DMS79 treated with DMSO at 0.1 percent for 48 hours (cell line): Measurements from ENCODE around the gene PCDHA7.
"Not testable (repeated sequence)": the region's sequence is repeated elsewhere in the genome, so short reads cannot be mapped to it uniquely, and the experiment has no call there.

ENCODE experiments used
- DNase-seq: peaks from one replicate; lab custom pipeline; 2025; lab: John Stamatoyannopoulos, UW

The PCDHA7 gene

GRCh38 chr5:140822281-140822629, 11.8 kb upstream of the PCDHA7 start:
- DNase-seq: no peak

DNA sequence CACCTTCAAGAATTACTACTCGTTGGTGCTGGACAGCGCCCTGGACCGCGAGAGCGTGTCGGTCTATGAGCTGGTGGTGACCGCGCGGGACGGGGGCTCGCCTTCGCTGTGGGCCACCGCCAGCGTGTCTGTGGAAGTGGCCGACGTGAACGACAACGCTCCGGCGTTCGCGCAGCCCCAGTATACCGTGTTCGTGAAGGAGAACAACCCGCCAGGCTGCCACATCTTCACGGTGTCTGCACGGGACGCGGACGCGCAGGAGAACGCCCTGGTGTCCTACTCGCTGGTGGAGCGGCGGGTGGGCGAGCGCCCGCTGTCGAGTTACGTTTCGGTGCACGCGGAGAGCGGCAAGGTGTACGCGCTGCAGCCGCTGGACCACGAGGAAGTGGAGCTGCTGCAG, 11.1 kb upstream of the PCDHA7 start:
- DNase-seq: not testable (repeated sequence)

GRCh38 chr5:140823475-140823874, 10.6 kb upstream of the PCDHA7 start:
- DNase-seq: no peak

DNA sequence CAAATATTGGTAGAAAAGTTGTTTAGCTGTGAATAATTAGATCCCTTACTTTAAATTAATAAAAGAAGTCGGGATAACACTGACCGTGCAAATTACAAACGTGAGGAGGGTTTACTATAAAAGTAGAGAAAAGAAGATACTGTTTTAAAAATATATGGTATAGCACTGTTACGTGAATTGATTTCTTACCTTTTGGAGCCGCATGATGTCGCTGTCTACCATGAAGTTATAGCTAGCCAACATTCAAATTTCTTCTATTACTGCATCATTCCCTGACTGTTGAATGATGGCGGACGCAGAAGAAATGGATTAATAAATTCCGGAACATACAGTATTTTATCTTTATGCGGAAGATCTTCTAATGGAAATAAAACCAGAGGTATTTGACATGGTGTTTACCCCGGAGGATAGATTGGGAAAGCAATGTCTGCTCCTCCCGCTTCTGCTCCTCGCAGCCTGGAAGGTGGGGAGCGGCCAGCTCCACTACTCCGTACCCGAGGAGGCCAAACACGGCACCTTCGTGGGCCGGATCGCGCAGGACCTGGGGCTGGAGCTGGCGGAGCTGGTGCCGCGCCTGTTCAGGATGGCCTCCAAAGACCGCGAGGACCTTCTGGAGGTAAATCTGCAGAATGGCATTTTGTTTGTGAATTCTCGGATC, 6.2 kb upstream of the PCDHA7 start, which contains the start of gene PCDHA6:
PCDHA6 (plus strand) TSS at position 257 of the 658 bp plus-strand sequence; CDS start at position 389, 132 bp downstream.
- no peak for DNase-seq

DNA sequence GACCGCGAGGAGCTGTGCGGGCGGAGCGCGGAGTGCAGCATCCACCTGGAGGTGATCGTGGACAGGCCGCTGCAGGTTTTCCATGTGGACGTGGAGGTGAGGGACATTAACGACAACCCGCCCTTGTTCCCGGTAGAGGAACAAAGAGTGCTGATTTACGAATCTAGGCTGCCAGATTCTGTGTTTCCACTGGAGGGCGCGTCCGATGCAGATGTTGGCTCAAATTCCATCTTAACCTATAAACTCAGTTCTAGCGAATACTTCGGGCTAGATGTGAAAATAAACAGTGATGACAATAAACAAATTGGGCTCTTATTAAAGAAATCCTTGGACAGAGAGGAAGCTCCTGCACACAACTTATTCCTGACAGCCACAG, 5.7 kb upstream of the PCDHA7 start:
- no peak for DNase-seq

DNA sequence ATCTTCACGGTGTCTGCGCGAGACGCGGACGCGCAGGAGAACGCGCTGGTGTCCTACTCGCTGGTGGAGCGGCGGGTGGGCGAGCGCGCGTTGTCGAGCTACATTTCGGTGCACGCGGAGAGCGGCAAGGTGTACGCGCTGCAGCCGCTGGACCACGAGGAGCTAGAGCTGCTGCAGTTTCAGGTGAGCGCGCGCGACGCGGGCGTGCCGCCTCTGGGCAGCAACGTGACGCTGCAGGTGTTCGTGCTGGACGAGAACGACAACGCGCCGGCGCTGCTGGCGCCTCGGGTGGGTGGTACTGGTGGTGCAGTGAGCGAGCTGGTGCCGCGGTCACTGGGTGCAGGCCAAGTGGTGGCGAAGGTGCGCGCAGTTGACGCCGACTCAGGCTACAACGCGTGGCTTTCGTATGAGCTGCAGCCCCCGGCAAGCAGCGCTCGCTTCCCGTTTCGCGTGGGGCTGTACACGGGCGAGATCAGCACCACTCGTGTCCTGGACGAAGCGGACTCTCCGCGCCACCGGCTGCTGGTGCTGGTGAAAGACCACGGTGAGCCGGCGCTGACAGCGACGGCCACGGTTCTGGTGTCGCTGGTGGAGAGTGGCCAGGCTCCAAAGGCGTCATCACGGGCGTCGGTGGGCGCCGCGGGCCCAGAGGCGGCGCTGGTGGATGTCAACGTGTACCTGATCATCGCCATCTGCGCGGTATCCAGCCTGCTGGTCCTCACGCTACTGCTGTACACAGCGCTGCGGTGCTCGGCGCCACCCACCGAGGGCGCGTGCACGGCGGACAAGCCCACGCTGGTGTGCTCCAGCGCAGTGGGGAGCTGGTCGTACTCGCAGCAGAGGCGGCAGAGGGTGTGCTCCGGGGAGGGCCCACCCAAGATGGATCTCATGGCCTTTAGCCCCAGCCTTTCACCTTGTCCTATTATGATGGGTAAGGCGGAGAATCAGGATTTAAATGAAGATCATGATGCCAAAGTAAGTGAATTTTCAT, 4.3 kb upstream of the PCDHA7 start:
- not testable (repeated sequence) for DNase-seq

- DNase-seq: not testable (repeated sequence)
These were observed 455 bp downstream of the PCDHA7 start for GRCh38 chr5:140834439-140835008.

- DNase-seq: no peak
These were observed 1.8 kb downstream of the PCDHA7 start for GRCh38 chr5:140835622-140836510.

GRCh38 chr5:140840978-140841962, 7.2 kb downstream of the PCDHA7 start, which contains the start of gene PCDHA8:
PCDHA8 (plus strand) TSS chr5:140841187; CDS start chr5:140841322, 135 bp downstream.
- DNase-seq: no peak

DNA sequence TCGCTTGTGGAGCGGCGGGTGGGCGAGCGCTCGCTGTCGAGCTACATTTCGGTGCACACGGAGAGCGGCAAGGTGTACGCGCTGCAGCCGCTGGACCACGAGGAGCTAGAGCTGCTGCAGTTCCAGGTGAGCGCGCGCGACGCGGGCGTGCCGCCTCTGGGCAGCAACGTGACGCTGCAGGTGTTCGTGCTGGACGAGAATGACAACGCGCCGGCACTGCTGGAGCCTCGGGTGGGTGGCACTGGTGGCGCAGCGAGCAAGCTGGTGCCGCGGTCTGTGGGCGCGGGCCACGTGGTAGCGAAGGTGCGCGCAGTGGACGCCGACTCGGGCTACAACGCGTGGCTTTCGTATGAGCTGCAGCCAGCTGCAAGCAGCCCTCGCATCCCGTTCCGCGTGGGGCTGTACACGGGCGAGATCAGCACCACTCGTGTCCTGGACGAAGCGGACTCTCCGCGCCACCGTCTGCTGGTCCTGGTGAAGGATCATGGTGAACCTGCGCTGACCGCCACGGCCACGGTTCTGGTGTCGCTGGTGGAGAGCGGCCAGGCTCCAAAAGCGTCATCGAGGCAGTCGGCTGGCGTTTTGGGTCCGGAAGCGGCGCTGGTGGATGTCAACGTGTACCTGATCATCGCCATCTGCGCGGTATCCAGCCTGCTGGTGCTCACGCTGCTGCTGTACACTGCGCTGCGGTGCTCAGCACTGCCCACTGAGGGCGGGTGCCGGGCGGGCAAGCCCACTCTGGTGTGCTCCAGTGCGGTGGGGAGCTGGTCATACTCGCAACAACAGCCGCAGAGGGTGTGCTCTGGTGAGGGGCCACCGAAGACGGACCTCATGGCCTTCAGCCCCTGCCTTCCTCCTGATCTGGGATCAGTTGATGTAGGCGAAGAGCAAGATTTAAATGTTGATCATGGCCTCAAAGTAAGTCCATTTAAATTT, 9.0 kb downstream of the PCDHA7 start:
- no peak for DNase-seq

- DNase-seq: not testable (repeated sequence)
These were observed 14.4 kb downstream of the PCDHA7 start, which contains the start of gene PCDHA9 for GRCh38 chr5:140848139-140849102. PCDHA9 (plus strand) TSS chr5:140848382; CDS start chr5:140848496, 114 bp downstream.

- not testable (repeated sequence) for DNase-seq
These were observed 16.0 kb downstream of the PCDHA7 start for GRCh38 chr5:140849831-140850634.

DNA sequence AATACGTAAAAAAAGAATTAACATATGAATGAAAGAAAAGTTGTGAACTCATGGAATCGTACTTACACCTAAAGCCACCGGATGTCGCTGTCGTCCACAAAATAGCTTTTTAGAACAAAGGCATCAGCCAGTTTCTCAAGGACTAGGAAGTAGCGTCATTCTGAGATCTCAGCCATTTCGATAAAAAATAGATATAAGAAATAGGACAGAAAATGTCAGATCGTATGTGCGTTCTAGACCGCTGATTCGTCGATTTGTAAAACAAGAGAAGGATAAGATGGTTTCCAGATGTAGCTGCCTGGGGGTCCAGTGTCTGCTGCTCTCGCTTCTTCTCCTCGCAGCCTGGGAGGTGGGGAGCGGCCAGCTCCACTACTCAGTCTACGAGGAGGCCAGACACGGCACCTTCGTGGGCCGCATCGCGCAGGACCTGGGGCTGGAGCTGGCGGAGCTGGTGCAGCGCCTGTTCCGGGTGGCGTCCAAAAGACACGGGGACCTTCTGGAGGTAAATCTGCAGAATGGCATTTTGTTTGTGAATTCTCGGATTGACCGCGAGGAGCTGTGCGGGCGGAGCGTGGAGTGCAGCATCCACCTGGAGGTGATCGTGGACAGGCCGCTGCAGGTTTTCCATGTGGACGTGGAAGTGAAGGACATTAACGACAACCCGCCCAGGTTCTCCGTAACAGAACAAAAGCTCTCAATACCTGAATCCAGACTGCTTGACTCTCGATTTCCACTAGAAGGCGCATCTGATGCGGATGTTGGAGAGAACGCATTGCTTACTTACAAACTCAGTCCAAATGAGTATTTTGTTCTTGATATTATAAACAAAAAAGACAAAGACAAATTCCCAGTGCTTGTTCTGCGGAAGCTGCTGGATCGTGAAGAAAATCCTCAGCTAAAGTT, 22.0 kb downstream of the PCDHA7 start, which contains the start of gene PCDHA10:
PCDHA10 (plus strand) TSS at position 126 of the 903 bp plus-strand sequence; CDS start at position 278, 152 bp downstream.
- no peak for DNase-seq

- DNase-seq: no peak
These were observed 23.3 kb downstream of the PCDHA7 start for GRCh38 chr5:140857177-140857986.

DNA sequence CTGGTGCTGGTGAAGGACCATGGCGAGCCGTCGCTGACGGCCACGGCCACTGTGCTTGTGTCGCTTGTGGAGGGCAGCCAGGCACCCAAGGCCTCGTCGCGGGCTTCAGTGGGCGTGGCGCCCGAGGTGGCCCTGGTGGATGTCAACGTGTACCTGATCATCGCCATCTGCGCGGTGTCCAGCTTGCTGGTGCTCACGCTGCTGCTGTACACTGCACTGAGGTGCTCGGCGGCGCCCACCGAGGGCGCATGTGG, 23.8 kb downstream of the PCDHA7 start:
- DNase-seq: no peak
